Measurements from ENCODE around the gene SENP7.

GRCh38 chr3:101351829-101352228 is 161.2 kb downstream of the SENP7 start:
- TF ChIP-seq, protein P1, sequence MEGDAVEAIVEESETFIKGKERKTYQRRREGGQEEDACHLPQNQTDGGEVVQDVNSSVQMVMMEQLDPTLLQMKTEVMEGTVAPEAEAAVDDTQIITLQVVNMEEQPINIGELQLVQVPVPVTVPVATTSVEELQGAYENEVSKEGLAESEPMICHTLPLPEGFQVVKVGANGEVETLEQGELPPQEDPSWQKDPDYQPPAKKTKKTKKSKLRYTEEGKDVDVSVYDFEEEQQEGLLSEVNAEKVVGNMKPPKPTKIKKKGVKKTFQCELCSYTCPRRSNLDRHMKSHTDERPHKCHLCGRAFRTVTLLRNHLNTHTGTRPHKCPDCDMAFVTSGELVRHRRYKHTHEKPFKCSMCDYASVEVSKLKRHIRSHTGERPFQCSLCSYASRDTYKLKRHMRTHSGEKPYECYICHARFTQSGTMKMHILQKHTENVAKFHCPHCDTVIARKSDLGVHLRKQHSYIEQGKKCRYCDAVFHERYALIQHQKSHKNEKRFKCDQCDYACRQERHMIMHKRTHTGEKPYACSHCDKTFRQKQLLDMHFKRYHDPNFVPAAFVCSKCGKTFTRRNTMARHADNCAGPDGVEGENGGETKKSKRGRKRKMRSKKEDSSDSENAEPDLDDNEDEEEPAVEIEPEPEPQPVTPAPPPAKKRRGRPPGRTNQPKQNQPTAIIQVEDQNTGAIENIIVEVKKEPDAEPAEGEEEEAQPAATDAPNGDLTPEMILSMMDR (IDR thresholded peaks at IDR 0.05 in 4 of 5, conservative IDR thresholded peaks at IDR 0.05 in 1 of 5) = no peak
- no peak for TF ChIP-seq POLR2A (IDR thresholded peaks at IDR 0.05)

All from gastrocnemius medialis (tissue), 4 donors.